Measurements from ENCODE around the gene RAC2.
"Not testable (repeated sequence)": the region's sequence is repeated elsewhere in the genome, so short reads cannot be mapped to it uniquely, and the experiment has no call there.

The RAC2 gene

GRCh38 chr22:37255558-37256006, 11.5 kb upstream of the RAC2 start:
- DNase-seq (ENCODE audit: low read depth, low spot score): no peak

- DNase-seq (ENCODE audit: low read depth, low spot score): peak; percentile 32
These were observed 10.8 kb upstream of the RAC2 start for GRCh38 chr22:37254867-37255233.

DNA sequence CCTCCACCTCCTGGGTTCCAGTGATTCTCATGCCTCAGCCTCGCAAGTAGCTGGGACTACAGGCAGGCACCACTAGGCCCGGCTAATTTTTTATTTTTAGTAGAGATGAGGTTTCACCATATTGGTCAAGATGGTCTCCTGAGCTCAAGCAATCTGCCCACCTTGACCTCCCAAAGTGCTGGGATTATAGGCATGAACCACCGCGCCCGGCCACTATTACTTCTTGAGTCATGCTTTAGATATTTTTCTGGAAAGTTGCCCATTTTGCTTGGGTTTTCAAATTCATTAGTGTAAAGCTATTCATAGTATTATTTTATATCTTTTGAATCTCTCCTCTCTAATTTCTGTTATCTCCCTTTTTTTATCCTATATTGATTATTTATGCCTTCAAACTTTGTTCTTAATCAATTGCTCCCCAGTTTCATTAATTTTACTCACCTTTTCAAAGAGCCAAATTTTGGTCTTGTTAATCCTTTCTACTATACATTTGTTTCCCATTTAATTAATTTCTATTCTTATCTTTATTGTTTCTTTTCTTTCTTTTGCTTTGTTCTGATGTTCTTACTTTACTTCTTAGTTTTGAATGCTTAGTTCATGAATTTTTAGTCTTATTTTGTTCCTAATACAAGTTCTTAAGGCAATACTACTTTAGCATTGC, 10.3 kb upstream of the RAC2 start:
- DNase-seq (ENCODE audit: low read depth, low spot score): peak; percentile 60

GRCh38 chr22:37253126-37253660, 9.1 kb upstream of the RAC2 start:
- no peak for DNase-seq (ENCODE audit: low read depth, low spot score)

DNA sequence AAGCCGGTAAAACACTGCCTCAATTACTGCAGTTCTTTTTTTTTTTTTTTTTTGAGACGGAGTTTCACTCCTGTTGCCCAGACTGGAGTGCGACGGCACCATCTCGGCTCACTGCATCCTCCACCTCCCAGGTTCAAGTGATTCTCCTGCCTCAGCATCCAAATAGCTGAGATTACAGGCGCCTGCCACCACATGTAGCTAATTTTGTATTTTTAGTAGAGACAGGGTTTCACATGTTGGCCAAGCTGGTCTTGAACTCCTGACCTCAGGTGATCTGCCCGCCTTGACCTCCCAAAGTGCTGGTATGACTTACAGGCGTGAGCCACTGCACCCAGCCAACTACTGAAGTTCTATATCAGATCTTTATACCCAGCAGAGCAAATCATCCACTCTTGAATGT, 7.8 kb upstream of the RAC2 start:
- DNase-seq (ENCODE audit: low read depth, low spot score): not testable (repeated sequence)

DNA sequence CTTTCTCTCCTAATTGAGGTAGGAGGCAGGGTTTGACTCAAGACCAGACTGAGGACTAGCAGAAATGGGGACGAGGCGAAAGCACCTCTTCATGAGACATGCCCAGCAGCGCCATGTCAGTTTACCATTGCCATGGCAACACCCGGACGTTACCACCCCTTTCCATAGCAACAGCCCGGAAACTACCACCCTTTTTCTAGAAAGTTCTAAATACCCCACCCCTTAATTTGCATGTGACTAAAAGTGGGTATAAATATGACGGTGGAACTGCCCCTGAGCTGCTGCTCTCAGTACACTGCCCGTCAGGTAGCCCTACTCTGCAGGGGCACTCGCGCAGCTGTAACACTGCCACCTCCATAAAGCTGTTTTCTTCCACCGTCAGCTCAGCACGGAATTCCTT, 5.9 kb upstream of the RAC2 start:
- DNase-seq (ENCODE audit: low read depth, low spot score): no peak

- DNase-seq (ENCODE audit: low read depth, low spot score): no peak
These were observed 4.2 kb upstream of the RAC2 start for GRCh38 chr22:37248251-37248650.

DNA sequence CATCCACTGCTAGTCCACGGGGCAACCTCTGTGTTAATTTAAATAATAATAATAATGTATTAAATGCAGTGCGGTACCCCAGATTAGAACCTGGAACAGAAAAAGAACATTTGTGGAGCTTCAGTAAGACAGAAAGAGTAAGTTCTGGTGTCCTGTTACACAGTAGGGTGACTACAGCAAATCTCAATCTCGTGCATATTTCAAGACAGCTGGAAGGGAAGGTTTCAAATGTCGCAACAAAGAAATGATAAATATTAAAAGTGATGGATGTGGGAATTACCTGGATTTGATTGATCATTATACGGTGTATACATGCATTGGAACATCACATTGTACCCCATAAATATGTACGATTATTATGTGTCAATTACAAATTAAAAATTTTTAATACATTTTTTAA, 1.7 kb upstream of the RAC2 start:
- DNase-seq (ENCODE audit: low read depth, low spot score): no peak

DNA sequence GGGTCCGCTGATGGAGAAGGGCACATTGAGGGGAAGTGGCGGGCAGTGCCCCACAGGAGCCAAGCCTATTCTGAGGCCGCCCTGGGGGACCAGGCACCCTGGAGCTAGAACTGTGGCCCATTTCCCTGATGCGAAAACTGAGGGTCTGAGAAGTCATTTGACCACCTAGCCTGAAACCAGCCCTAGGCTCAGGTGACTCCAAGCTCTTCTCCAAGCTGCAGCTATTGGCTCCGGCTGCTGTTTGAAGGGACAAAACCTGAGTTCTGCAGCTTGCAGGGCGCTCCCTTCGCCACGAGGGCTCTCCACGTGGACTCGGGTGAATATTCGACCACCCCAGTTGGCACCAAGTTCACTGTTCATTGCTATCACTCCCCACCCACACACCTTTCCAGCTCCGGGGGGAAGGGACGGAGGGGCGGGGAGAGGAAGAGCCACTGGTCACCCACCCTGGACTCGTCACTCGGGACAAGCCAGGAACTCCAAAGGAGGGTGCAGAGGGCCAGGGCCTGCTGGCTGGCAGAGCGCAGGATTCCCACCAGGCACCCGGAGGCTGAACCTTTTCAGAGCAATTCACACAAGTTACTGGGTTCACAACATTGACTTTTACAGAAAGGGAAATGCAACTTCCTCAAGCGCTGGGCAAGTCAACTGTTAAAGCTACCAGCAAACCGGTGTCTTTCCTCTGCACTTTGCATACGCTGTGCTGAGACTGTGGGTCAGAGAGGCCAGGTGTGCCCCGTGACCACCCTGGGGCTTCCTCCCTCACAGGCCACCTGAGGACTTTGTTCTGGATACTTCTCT, 1.1 kb upstream of the RAC2 start:
- DNase-seq (ENCODE audit: low read depth, low spot score): no peak

- no peak for DNase-seq (ENCODE audit: low read depth, low spot score)
These were observed 511 bp downstream of the RAC2 start for GRCh38 chr22:37243402-37244113.

GRCh38 chr22:37242395-37242918, 1.6 kb downstream of the RAC2 start:
- no peak for DNase-seq (ENCODE audit: low read depth, low spot score)

- DNase-seq (ENCODE audit: low read depth, low spot score): no peak
These were observed 2.5 kb downstream of the RAC2 start for GRCh38 chr22:37241351-37242142.

DNA sequence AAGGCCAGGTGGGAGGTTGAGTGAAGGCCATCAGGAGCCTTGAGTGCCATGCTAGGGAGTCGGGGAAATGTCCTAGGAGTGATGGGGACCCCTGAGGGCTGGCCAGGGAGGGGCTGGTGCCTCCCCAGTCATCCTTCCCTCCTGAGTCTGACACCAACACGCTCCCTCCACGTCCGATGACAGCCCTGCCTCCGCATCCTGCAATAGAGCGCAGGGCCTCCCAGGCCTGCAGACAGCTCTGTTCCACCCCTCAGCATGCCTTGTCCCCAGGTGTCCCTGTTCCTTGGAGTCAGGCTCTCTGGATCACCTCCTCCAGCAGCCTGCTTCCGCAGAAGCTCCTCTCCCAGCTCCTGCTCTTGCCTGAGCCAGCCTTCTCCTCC, 3.1 kb downstream of the RAC2 start:
- DNase-seq (ENCODE audit: low read depth, low spot score): no peak

DNA sequence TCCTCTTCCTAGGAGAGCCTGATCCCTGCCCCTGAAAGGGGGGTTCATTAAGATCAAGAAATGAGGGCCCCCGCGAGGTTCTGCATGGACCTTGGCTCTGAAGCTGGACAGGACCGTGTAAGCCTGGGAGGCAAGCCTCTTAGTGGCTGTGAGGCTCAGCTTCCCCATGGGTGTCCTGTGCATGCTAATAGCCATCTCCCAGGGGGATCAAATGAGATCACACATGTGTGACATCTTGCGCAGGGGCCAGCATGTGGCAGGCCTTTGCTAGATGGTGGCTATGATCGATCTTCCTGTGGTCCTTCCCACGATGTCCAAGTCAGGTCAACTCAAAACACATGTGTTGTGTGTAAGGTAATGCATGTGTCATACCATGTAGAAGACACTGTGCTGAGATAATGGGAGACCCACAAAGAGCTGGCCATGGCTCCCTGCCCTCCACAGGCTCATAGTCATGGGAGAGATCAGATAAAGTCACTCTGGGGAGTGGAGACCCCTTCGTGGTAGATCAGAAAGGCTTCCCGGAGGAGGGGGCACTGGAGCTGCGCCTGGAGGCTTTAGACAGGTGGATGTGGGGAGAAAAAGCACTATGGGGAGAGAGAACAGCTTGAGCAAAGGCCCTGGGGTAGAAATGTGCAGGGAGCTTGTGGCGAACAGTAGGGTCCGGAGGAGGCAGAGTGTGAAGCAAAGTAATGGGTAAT, 3.7 kb downstream of the RAC2 start:
- no peak for DNase-seq (ENCODE audit: low read depth, low spot score)

- no peak for DNase-seq (ENCODE audit: low read depth, low spot score)
These were observed 4.5 kb downstream of the RAC2 start for GRCh38 chr22:37239336-37240239.

- DNase-seq (ENCODE audit: low read depth, low spot score): peak; percentile 78
These were observed 6.4 kb downstream of the RAC2 start for GRCh38 chr22:37237371-37238268.

- no peak for DNase-seq (ENCODE audit: low read depth, low spot score)
These were observed 8.0 kb downstream of the RAC2 start for GRCh38 chr22:37235897-37236607.
